HL-60 (cell line): ENCODE results near the gene MAD1L1.

Source experiments
- DNase-seq, 2 experiments: peaks; one replicate each; pipeline ENCODE4 v3.0.0-alpha.2; 2010 to 2020; ENCODE audit warnings: low read depth in 1 of 2, low spot score in 1 of 2
- H3K27ac ChIP-seq: fragments of 250-450 bp; sonication (Bioruptor Pico); replicated peaks from 2 replicates; pipeline ENCODE4 v1.5.1; 2020; ENCODE audit warnings: mild to moderate bottlenecking, moderate library complexity
- H3K27me3 ChIP-seq: fragments of 250-450 bp; sonication (Bioruptor Pico); 2 replicates; pipeline ENCODE4 v1.5.1; 2021; ENCODE audit warnings: mild to moderate bottlenecking, moderate library complexity; ENCODE audit not compliant: insufficient read depth, poor library complexity, severe bottlenecking
- H3K4me3 ChIP-seq: replicated peaks from 2 replicates; pipeline ENCODE4 v1.5.1; 2011; ENCODE audit warnings: mild to moderate bottlenecking, control low read depth, low read length; ENCODE audit not compliant: insufficient read depth
- CTCF ChIP-seq: IDR thresholded peaks from one replicate; pipeline ENCODE4 v1.5.1; 2011; ENCODE audit warnings: low read length, control low read depth, inconsistent platforms; ENCODE audit not compliant: insufficient read depth
- GABPA ChIP-seq: IDR thresholded peaks from 2 replicates; pipeline ENCODE4 v1.6.1; 2012; ENCODE audit warnings: low read depth
- POLR2AphosphoS5 ChIP-seq: IDR thresholded peaks from 2 replicates; pipeline ENCODE4 v1.6.1; 2012; ENCODE audit warnings: low read depth
- REST ChIP-seq: IDR thresholded peaks from 2 replicates; pipeline ENCODE4 v1.6.1; 2012; ENCODE audit warnings: low read depth; ENCODE audit not compliant: insufficient replicate concordance
- SPI1 ChIP-seq: IDR thresholded peaks from 2 replicates; pipeline ENCODE4 v1.6.1; 2012; ENCODE audit warnings: low read depth, mild to moderate bottlenecking, borderline replicate concordance

The MAD1L1 gene

DNA sequence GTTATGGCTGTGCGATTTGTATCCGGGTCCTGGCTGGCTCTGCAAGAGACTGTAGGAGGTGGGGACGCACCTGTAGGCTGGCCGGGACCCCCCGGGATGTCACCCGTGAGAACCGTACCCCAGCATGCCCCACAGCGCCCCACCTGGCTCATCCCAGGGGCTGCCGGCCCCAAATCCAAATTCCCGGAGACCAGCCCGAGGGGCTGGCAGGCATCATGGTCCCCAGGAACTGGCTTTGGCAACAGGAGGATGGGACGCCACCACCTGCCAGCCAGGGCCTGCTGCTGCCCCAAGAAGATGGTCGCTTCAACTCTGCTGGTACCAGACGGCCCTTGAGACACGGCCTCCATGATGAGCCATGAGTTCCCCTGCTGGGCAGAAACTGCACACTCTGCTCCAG lies 323.3 kb downstream of the MAD1L1 start:
- Histone ChIP-seq H3K27me3 (no peaks in the 10 kb centered on the region), H3K27ac (no peak overlapping the region), H3K4me3 (no peak overlapping the region)
- no peak for DNase-seq
- TF ChIP-seq REST (no peak), GABPA (no peak), POLR2AphosphoS5 (no peak), CTCF (no peak), SPI1 (no peak)

GRCh38 chr7:1908823-1909420 lies 323.8 kb downstream of the MAD1L1 start:
- no peak overlapping the region for H3K4me3 ChIP-seq
- H3K27ac ChIP-seq = no peak overlapping the region
- no peak for DNase-seq
- H3K27me3 ChIP-seq = no peaks in the 10 kb centered on the region
- TF ChIP-seq REST (no peak), POLR2AphosphoS5 (no peak), GABPA (no peak), SPI1 (no peak), CTCF (no peak)

DNA sequence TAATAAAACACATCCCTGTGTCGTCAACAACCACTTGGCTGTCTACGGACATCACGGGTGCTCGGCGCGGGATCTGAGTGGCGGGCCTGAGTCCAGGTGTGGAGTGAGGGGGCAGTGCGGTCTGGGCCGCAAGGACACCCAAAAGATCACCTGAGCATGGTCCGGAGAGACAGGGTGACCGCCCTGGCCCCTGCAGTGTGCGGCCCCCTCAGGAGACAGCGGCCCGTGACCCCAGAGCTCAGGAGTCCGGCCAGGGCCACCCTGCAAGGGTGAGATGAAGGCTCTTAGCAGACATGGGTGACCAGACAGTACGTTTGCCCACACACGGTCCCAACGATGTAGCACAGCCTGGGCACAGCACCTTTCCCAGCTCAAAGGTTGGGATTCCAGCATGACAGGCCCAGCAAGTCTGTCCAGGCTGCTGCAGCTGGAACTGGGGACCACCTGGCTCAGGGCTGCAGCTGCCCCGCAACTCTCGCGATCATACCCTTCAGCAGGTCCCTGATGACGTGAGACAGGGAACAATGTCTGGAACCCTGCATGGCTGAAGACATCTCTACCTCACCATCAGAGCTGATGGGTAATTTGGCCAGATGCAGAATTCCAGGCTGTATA lies 324.9 kb downstream of the MAD1L1 start:
- TF ChIP-seq GABPA (no peak), CTCF (no peak), REST (no peak), POLR2AphosphoS5 (no peak), SPI1 (no peak)
- DNase-seq = no peak
- Histone ChIP-seq H3K27ac (no peak overlapping the region), H3K27me3 (no peaks in the 10 kb centered on the region), H3K4me3 (no peak overlapping the region)
